ENCODE results near the gene NXPE3. TPM values are rescaled to one million over a fixed set of nuclear protein-coding genes. Genes with fewer than 3 reads are reported as not detected.

The NXPE3 gene
- total RNA-seq, 1 donor from 2014 or later, result 12.5 TPM

DNA sequence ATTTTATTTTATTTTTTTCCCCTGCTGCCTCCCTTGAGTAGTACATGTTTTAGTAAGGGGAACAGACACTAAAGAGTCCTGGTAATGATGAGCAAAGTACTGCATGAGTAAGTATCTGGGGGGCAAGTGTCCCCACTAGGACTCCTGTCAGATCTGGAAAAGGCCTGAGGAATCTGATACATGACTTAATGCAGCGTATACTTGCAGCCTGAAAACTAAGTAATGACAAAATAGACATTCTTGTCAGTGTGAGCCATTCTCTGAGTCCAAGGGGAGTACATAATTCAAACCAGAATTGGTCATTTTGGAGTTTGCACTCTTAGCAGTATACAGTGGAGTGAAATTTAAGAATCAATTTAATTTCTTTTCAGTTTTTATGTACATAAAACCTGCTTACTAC, 27.5 kb downstream of the NXPE3 start:
- H3K27ac Mint-ChIP-seq, result no peak overlapping the region
- TF ChIP-seq, protein P1, sequence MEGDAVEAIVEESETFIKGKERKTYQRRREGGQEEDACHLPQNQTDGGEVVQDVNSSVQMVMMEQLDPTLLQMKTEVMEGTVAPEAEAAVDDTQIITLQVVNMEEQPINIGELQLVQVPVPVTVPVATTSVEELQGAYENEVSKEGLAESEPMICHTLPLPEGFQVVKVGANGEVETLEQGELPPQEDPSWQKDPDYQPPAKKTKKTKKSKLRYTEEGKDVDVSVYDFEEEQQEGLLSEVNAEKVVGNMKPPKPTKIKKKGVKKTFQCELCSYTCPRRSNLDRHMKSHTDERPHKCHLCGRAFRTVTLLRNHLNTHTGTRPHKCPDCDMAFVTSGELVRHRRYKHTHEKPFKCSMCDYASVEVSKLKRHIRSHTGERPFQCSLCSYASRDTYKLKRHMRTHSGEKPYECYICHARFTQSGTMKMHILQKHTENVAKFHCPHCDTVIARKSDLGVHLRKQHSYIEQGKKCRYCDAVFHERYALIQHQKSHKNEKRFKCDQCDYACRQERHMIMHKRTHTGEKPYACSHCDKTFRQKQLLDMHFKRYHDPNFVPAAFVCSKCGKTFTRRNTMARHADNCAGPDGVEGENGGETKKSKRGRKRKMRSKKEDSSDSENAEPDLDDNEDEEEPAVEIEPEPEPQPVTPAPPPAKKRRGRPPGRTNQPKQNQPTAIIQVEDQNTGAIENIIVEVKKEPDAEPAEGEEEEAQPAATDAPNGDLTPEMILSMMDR (conservative IDR thresholded peaks at IDR 0.05), result no peak
- H3K36me3 Mint-ChIP-seq, result peaks cover 8% of the 10 kb centered on the region
- H3K4me3 Mint-ChIP-seq, result no peak overlapping the region
- DNase-seq (ENCODE audit: extremely low spot score, unreplicated experiment), result no peak
- H3K9me3 Mint-ChIP-seq, result no peaks in the 10 kb centered on the region
- H3K4me1 Mint-ChIP-seq (ENCODE audit: unreplicated experiment), result peaks cover 20% of the 10 kb centered on the region
- no peaks in the 10 kb centered on the region for H3K27me3 Mint-ChIP-seq

DNA sequence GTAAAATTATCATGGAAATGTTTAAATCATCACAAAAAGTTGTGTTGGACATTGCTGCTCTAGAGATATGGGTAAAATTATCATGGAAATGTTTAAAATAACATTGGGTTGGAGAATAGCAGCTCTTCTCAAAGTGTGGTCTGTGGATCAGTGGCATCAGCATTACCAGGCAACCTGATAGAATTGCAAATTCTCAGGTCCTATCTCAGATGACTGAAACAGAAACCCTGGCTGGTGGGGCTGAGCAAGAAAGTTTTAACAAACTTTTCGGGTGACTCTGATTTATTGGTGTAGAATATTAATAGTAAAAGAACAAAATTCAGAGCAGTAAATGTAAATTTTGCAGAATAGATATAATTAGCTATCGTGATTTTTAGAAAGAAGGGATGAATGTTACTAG, 28.9 kb downstream of the NXPE3 start:
- Mint-ChIP-seq H3K27ac (no peak overlapping the region), H3K4me3 (no peak overlapping the region), H3K36me3 (peaks cover 8% of the 10 kb centered on the region), H3K27me3 (no peaks in the 10 kb centered on the region), H3K4me1 (ENCODE audit: unreplicated experiment) (peaks cover 20% of the 10 kb centered on the region), H3K9me3 (no peaks in the 10 kb centered on the region)
- TF ChIP-seq, protein P1 (conservative IDR thresholded peaks at IDR 0.05), result no peak
- no peak for DNase-seq (ENCODE audit: extremely low spot score, unreplicated experiment)

DNA sequence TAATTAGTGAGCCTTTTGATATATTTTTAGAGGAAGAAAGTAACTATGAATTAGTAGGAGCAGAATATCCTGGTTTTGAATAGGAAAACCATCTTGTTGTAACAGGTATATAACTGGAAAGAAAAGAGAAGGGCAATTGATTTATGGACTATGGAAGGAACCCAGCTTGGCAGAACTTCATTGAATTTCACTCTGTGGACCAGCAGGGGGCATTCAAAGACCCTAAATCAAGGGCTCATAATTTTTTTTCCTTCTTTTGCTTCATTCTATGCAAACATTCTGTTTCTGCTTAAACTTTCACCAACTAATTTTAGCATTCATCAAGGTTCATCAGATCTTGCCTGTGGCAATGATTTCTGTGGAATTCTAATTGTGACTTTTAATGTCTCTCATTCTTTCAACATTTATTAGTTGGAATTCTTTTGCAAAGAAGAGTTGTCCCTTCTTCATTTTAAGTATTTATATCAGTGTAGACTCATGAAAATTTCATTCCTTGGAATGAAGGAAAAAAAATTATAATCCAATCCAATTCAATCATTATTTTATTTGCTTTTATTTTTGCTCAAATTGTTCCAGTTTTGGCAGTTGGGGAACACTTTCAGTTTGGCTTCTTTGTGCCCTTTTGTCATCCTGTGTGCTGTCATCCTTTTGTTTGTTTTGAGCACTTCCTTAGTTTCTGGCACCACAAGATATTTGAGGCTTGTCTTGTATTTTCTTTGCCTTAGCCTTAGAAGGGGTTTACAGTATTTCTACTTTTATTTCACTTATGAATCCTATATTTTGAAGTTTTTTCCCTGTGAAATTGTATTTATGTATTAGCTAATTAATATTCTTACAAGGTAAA, 30.4 kb downstream of the NXPE3 start:
- Mint-ChIP-seq H3K9me3 (no peaks in the 10 kb centered on the region), H3K4me3 (no peak overlapping the region), H3K4me1 (ENCODE audit: unreplicated experiment) (peaks cover 24% of the 10 kb centered on the region), H3K36me3 (peaks cover 3% of the 10 kb centered on the region), H3K27me3 (no peaks in the 10 kb centered on the region), H3K27ac (no peak overlapping the region)
- TF ChIP-seq, protein P1 (conservative IDR thresholded peaks at IDR 0.05), result peak; percentile 83
- no peak for DNase-seq (ENCODE audit: extremely low spot score, unreplicated experiment)

DNA sequence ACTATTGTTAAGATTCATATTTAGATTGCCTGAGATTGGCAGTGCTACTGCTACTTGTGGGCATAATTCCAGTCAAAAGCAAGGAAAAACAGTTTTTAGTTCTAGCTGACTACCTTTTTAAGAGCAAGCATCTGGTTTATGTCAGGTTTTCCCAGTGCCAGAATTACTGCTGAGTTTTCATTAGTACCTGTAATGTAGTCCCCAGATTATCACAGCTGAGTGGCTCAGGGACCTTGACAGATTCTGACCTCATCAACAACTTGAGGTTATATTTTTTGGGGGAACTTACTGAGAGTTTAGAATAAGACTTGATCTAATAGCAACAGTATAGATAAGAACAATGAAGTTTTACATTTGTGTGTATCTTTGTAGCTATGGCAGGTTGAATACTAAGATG, 31.0 kb downstream of the NXPE3 start:
- Mint-ChIP-seq H3K4me3 (no peak overlapping the region), H3K4me1 (ENCODE audit: unreplicated experiment) (peaks cover 28% of the 10 kb centered on the region), H3K9me3 (no peaks in the 10 kb centered on the region), H3K36me3 (peaks cover 3% of the 10 kb centered on the region), H3K27me3 (no peaks in the 10 kb centered on the region), H3K27ac (no peak overlapping the region)
- TF ChIP-seq, protein P1 (conservative IDR thresholded peaks at IDR 0.05), result no peak
- no peak for DNase-seq (ENCODE audit: extremely low spot score, unreplicated experiment)

DNA sequence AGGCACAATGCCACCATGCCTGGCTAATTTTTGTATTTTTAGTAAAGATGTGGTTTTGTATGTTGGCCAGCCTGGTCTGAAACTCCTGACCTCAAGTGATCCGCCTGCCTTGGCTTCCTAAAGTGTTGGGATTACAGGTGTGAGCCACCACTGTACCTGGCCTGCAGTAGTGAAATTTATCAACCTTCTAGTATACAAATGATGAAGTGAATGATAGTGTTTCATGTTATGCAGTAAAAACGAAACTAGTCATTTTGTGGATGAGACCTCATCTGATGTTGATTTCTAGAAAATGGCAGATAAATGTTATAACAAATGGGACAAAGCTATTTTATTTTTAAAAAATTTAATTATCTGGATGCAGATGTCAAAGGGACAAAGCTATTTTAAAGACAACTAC, 32.9 kb downstream of the NXPE3 start:
- Mint-ChIP-seq H3K9me3 (no peaks in the 10 kb centered on the region), H3K27me3 (no peaks in the 10 kb centered on the region), H3K4me3 (no peak overlapping the region), H3K4me1 (ENCODE audit: unreplicated experiment) (peaks cover 35% of the 10 kb centered on the region), H3K36me3 (peaks cover 6% of the 10 kb centered on the region), H3K27ac (no peak overlapping the region)
- TF ChIP-seq, protein P1 (conservative IDR thresholded peaks at IDR 0.05), result no peak
- DNase-seq (ENCODE audit: extremely low spot score, unreplicated experiment), result no peak
